ENCODE measurements around the gene NAGS.
"Not testable (repeated sequence)": the region's sequence is repeated elsewhere in the genome, so short reads cannot be mapped to it uniquely, and the experiment has no call there.

NAGS gene

DNA sequence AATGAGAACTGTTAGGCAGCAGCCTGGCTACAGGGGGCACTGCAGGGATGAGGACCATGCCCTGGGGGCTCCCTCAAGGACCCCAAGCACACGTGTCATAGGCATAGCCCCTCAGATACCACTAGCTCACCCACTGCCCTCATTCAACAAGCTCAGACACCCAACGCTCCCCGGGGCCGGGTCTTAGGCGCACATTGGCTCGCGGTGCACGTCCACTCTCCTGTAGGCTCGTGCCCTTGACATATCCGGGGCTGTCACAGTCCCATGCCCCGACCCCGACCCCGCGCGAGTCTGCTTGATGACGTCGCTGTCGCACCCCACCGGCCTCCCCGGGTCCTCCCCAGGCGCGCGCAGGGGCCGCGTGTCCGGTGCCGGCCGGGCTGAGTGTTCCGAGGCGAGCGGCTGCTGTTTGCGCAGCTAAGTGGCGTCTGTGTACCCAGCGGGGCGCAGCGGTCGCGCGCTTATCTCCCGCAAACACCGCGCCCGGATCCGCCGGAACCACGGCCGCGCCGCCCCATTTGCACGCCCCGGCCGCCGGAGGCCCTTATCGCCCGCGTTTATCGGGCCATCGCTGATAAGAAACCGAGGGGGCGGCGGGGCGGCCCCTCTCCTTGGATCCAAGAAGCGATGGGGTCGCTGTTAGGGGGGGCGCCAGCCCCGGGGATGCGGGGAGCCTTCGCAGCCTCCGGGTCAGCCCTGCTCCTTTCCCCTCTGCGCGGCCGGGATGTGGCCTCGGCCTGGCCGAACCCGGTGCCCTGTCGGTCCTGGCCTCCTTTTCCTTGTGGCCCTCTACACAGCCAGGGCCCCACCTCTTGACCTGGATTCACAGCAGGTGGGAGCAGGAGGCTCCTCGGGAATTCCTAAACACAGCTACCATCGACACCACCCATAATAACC lies 20.7 kb upstream of the NAGS start:
- DNase-seq (ENCODE audit: low spot score) = peak; percentile 78

DNA sequence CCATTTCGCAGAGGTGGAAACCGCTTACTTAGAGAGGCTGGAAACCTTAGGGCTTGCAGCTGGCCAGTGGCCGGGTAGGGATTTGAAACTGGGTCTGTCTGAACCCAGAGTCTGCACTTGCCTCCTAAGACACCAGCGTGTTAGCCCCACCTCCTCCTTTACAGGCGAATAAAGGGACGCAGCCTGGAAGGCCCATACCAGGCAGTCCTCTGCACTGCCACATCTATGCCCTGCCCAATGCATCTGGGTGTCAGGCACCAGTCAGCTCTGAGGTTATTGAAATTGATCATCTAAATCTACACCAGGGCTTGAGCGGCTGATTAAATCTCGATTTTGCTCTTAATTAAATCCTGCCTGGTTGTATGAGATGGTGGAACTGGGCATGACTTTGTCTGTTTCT lies 19.9 kb upstream of the NAGS start:
- DNase-seq (ENCODE audit: low spot score) = no peak

DNA sequence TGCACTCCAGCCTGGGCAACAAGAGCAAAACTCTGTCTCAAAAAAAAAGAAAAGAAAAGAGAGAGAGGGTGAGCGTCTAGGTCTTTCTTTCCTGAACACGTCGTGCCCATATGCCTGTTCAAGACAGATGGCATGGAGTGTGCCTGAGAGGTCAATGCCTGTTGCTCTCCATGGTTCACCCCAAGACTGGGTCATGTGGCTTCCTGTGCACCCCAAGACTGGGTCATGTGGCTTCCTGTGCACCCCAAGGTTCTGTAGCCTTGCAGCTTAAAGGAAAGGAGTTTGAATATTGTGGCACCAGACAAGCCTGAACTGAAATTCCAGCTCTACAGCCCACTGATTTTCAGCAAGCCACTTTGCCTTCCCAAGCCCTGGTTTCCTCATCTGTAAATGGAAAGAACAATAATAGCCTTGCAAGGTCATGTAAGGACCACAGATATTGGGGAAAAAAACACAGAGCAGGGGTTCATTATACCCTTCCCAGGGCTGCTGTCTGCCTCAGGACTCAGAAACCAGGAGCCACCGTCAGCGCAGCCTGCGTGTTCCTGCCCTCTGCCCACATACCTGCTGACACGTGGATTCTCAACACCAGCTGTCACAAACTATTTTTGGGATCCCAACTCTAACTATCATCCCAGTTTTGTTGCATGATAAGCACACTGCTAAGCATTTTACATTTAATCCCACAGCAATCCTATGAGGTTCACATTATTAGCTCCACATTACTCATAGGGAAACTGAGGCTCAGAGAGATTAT lies 18.0 kb upstream of the NAGS start:
- no peak for DNase-seq (ENCODE audit: low spot score)

DNA sequence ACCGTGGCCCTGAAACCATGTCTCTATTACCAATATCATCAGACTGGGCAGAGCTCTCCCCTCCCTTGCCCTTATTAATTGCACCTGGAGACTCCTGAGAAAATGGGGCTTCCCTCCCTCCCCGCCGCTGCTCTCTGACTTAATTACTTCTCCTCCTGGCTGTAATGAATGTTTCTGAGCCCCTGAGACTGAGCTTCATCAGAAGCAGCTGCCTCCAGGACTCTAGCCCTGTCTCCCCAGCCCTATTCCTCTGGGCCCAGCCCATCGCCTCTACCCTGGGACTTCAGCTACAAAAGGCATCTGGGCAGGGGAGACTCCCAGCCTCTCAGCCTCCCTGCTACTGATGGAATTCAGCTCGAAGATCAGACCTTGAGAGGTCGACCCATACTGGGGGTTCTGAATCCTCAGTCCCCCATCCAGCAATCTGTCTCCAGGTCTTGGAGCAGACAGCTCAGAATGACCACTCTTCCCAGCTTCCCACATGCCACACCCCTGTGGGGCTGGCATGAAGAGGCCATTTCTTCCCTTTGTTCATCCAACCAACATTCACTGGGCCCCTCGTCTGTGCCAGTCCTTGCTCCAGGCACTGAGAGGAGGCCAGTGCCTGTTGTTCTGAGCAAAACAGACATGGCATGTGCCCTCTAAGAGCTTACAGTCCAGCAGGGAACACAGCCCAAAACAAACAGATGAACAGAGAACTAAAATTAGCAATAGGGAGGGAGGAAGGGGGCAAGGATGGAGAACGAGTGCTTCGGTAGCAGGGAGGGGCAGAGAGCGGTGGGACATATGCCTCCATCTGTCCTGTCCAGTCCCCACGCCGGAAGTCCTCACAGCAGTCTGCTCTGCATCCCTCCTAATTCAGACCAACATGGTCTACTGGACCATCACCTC lies 17.0 kb upstream of the NAGS start:
- DNase-seq (ENCODE audit: low spot score) = no peak

DNA sequence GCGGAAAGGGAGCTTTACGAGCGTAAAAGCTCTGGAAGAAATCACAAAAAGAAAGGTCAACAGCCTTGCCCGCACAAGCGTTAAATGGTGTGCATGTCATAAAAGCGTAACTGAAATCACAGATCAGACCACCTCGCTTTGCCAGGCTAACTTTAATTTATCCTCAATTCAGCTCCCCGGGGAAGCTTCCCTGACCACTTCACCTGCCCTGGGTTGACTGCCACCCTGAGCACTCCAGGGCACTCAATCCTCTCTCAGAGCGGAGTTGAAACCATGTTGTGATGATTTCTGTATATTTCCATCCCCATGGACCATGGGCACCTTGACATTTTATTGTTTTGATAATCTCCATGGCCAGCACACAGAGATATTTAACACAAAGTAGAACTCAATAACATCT lies 16.1 kb upstream of the NAGS start:
- no peak for DNase-seq (ENCODE audit: low spot score)

DNA sequence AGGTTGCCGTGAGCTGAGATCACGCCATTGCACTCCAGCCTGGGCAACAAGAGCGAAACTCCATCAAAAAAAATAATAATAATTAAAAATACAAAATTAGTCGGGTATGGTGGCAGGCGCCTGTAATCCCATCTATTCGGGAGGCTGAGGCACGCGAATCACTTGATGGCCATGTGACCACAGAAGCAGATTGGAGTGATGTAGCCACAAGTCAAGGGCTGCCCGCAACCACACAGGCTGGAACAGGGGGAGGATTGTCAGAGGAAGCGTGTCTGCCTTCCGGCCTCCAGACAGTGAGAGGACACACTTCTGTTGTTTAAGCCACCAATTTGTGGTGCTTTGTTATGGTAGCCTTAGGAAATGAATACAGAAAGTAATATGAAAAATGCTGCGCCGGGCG lies 11.8 kb upstream of the NAGS start:
- DNase-seq (ENCODE audit: low spot score) = no peak

DNA sequence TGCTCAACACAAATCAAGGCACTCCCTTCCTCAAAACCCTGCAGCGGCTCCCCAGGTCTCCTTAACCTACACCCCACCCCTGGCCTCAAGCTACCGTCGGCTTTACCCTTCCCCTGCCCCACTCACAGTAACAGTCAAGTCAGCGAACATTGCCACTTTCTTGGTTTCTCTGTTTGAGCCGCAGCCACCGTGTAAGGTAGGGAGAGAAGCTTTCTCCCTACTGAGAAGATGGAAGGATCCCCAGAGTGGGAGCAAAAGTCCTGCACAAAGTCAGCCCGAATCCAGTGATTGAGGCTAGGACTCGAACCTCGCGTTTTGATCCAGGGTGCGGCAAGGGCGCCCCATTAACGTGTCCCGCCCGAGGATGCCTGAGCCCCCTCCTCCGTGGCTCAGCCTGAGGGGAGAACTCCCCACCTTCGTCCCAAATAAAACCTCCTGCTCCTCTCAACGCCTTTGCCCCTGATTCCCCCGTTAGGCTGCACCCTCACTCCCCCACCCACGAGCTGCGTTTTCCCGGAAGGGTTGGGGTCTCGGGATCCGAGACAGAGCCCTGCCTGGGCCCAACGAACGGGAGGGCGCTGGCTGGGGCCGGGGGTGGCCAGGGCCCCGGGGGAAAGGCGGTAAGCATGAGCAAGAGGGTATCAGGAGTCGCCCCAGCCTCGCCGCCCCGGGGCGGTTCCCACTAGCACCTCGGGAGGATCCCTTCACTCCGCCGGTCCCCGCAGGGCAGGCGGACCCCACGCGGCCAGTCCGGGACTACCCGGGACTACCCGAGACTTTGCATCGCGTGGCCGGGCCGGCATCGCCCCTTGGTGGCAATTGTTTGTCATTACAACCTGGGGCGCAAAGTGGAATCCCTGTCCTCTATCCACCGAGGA lies 9.9 kb upstream of the NAGS start:
- DNase-seq (ENCODE audit: low spot score) = peak; percentile 94

DNA sequence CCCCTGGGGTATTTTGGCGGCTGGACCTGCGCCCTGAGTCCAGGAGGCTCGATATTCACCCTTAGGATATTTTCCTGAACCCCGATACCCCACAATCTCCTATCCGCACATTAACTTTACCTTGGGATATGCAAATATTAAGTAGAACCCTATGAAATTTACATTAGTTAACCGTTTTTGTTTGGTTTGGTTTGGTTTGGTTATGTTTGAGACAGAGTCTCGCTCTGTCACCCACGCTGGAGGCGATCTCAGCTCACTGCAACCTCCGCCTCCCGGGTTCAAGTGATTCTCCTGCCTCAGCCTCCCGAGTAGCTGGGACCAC lies 9.3 kb upstream of the NAGS start:
- no peak for DNase-seq (ENCODE audit: low spot score)

DNA sequence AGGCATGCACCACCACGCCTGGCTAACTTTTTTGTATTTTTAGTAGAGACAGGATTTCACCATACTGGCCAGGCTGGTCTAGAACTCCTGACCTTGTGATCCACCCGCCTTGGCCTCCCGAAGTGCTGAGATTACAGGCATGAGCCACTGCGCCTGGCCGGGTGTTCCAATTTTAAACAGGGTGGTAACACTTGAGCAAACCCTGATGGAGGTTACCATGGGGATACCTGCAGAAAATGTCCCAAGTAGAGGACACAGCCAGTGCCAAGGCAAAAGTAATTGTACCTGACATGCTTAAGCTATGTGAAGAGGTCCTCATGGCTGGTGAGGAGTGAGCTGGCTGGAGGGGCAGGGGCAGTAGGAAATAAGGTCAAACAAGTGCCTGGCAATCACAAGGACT lies 7.2 kb upstream of the NAGS start:
- DNase-seq (ENCODE audit: low spot score) = not testable (repeated sequence)

DNA sequence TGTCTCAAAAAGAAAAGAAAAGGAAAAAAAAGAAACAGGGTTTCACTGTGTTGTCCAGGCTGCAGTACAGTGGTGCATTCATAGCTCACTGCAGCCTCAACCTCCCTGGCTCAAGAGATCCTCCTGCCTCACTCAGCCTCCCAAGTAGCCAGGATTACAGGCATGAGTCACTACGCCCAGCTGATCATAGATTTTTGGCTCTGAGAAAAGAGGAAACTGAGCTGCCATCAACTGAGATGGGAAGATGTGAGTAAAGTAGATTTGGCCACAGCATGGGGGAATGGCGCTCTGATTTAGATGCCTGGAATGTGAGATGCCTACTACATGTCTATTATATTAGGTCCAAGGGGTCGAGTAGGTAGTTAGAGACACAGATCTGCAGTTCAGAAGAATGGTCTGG lies 5.9 kb upstream of the NAGS start:
- DNase-seq (ENCODE audit: low spot score) = no peak

DNA sequence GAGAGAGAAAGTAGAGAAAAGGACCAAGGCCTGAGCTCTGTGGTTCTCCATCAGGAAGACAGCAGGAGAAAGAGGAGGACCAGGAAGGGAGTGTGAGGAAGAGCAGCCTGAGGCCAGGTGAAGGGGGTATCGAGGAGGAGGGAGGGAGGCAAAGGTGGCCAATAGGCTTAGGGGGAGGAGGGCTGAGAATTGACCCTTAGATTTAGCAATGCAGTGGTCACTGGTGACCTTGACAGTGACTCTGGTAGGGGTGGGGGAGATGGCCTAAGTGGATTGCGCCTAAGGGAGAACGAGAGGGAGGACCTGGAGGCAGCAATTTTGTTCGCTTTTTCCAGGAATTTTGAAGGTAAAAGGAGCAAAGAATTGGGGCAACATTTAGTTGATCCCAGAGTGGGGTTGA lies 5.4 kb upstream of the NAGS start:
- no peak for DNase-seq (ENCODE audit: low spot score)

DNA sequence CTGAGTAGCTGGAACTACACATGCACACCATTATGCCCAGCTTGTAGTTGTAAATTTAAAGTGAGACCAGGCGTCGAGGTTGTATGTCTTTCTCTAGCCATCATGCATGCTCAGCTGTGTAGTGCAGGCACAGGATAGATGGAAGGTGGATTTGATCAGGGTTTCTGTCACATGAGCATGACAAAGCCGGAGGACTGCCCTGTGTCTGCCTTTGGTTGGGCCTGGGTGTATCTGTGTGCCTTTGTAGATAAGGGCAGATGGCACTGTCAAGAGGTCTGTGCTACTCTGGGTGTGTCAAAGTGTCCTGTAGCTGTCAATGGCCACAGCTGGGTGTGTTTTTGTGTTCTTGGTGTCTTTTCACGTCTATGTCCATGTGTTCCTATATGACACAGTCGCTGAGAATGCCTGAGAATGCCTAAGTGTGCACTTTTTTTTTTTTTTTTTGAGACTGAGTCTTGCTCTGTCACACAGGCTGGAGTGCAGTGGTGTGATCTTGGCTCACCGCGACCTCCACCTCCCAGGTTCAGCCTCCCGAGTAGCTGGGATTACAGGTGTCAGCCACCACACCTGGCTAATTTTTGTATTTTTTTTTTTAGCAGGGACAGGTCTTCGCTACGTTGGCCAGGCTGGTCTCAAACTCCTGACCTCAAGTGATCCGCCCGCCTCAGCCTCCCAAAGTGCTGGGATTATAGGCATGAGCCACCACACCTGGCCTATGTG lies 4.1 kb upstream of the NAGS start:
- no peak for DNase-seq (ENCODE audit: low spot score)

DNA sequence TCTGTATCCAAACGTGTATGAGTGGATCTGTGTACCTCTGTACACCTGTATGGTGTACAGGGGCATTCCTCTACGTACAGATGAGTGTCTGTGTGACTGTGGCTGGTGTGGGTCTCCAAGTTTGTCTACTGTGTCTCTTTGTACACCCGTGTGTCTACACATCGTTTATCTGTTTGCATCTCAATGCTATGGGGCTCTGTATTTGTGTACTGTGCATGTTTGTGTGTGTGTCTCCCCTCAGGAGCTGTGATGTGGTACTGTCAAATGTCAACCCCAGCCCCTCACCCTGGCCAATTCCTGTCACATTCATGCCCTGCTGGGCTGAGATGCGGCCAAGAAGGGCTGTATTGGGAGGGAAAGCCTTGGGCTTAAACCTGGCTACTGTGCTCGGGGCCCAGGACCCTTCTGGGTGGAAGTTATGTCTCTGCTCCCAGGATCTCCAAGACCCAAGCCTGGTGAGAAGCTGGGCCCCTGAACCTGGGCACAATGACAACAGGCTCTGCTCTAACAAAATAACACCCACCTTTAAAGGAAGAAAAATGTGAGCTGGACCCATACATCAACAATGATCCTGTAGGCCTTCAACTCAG lies 3.5 kb upstream of the NAGS start:
- DNase-seq (ENCODE audit: low spot score) = no peak

DNA sequence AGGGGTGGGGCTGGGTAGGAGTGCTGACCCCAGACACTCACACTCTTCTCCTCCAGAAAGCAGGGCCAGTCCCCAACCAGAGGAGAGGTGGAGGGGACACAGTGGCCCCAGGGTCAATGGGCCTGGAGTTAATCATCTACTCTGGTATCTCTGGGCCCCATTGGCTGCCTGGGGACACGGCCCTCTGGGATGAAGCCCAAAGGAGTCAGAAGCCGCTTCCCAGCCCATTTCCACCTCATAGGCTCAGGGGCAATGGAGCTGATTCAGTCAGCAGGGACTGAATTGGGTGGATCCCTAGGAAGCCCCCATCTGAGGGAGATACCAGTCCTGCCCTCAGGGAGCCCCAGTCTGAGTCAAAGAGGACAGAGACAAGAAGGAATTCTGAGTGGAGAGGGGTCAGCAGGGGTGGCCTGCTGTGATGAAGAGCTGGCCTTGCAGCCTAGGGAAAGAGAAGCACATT lies 2.9 kb upstream of the NAGS start:
- no peak for DNase-seq (ENCODE audit: low spot score)

DNA sequence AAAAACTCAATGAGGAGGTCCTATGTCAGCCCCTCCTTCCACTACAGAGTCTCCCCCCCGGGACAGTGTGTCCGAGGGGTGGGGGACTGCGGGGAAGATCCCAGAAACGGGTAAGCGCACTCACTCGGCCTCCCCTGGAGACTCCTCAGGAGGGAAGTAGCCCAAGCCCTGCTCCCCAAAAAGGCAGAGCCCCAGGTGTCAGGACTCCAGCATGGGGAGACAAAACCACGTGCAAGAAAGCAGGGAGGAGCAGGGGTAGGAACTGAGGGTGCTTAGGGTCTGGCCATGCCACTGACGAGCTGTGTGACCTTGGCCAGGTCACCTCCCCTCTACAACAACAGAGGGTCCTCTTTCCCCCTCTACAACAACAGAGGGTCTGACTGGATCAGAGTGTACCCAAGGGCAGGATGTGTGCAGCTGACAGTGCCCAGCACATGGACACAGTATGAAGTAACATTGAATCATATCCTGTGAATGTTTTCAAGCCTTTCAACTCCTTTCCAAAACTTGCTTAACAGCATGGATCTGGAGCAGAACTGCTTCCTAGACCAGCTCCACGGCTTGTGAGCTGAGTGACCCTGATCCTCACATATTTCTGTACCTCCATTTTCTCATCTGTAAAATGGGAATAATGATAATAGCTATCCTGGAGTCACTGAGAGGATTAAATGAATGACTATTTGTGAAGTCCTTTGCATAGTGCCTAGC lies 2.1 kb upstream of the NAGS start:
- no peak for DNase-seq (ENCODE audit: low spot score)

DNA sequence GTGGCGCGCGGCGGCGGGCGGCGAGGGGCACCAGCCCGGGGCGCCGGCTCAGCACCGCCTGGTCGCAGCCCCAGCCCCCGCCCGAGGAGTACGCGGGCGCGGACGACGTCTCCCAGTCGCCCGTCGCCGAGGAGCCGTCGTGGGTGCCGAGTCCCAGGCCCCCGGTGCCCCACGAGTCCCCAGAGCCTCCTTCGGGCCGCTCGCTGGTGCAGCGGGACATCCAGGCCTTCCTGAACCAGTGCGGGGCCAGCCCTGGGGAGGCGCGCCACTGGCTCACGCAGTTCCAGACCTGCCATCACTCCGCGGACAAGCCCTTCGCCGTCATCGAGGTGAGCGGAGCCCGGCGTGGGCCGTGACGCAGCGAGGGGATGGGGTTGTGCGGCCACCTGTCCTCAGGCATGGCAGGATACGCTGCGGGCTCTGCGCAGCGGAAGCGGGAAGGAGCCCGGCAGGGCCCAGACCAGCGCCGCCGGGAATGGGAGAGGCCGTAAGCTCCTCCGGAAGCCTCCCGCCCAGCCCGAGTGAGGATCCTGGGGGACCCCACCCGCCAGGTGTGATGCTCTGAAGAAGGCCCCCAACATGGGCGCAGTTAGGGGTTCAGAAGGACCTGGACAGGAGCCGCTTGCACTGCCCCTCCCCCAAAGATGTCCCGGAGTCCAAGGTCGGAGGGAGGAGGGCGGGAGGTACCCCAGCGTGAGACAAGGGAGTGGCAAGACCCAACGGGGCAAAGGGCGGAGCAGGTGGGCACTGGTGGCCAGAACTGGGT lies 522 bp downstream of the NAGS start:
- DNase-seq (ENCODE audit: low spot score) = peak; percentile 73

DNA sequence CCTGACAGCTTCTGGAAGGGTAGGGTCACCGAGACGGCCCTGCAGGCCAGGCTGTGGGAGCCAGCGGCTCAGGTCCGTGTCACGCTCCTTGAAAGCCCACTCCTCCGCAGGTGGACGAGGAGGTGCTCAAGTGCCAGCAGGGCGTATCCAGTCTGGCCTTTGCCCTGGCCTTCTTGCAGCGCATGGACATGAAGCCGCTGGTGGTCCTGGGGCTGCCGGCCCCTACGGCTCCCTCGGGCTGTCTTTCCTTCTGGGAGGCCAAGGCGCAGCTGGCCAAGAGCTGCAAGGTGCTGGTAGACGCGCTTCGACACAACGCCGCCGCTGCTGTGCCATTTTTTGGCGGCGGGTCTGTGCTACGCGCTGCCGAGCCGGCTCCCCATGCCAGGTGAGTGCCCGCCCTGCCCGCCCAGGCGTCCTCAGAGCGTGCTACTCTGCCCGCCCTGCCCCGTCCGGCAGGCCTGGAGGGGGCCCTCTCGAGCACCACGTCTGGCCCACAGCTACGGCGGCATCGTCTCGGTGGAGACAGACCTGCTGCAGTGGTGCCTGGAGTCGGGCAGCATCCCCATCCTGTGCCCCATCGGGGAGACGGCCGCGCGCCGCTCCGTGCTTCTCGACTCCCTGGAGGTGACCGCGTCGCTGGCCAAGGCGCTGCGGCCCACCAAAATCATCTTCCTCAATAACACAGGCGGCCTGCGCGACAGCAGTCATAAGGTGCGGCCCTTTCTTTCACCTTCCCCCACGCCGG lies 1.3 kb downstream of the NAGS start:
- DNase-seq (ENCODE audit: low spot score) = peak; percentile 84

DNA sequence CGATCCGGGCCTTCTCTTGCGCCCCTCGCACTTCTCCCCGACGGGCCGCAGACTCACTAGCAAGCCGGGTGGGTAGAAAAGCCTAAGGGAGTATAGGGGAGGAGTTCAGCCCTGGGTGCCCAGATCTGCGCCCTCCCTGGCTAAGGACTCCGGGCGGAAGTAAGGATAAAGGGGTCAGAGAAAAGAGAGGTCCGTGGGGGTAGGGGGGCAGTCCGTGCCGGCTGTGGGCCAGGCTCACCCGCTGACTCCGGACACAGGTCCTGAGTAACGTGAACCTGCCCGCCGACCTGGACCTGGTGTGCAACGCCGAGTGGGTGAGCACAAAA lies 1.8 kb downstream of the NAGS start:
- no peak for DNase-seq (ENCODE audit: low spot score)
